Measurements from ENCODE around the gene TBC1D3L.
"Not testable (repeated sequence)": the region's sequence is repeated elsewhere in the genome, so short reads cannot be mapped to it uniquely, and the experiment has no call there.

The TBC1D3L gene

GRCh38 chr17:37988960-37989359 lies at the start of gene TBC1D3L:
TSS of gene TBC1D3L (minus strand) at chr17:37989060. CDS start at chr17:37987520, 1,540 bp downstream.
- DNase-seq (ENCODE audit: extremely low read depth, low read depth); H3K4me3 ChIP-seq (replicated peaks; ENCODE audit: low read depth, low read length): not testable (repeated sequence)

DNA sequence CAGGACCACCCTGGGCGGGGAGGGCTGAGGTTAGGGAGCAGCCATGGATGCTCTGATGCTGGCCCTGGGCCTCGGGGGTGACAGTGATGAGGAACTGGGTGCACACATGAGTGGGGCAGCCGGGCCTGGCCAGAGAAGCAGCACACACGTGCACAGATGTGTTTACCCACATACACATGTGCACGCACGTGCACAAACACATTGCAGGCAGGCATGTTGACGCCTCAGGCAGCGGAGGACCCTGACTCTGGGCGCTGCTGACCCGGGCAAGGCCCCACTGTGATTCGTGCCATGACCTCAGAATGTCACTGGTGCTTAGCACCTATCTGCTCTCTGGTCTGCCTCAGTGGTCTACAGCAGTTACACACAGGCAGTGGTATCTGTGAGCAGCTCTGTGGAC lies 14.8 kb upstream of the TBC1D3L start, which contains the start of gene TBC1D3D:
TBC1D3D (plus strand) TSS at position 301 of the 400 bp plus-strand sequence. CDS start 1,585 bp downstream, outside the sequence.
- not testable (repeated sequence) for DNase-seq (ENCODE audit: extremely low read depth, low read depth)

More for the DNA sequence above, 14.8 kb upstream of the TBC1D3L start, which contains the start of gene TBC1D3D:
- not testable (repeated sequence) for H3K4me3 ChIP-seq (replicated peaks; ENCODE audit: low read depth, low read length)

Measured in HFF-Myc (cell line).